Daoy (cell line): Measurements from ENCODE around the gene GADD45A. TPM values are rescaled to one million over a fixed set of nuclear protein-coding genes. Genes with fewer than 3 reads are reported as not detected.
"Not testable (repeated sequence)": the region's sequence is repeated elsewhere in the genome, so short reads cannot be mapped to it uniquely, and the experiment has no call there.

Source experiments
- DNase-seq: peaks from one replicate; pipeline ENCODE4 v3.0.0-alpha.2; 2015; ENCODE audit warnings: low read depth
- total RNA-seq: library from RNA; depleted of rRNA; stranded (reverse); fragments of >200 nt; shearing (Covaris generic); gene quantifications from 2 replicates; pipeline ENCODE4 v1.2.3, GENCODE V29; 2014; rRNA removed

GADD45A gene, protein sequence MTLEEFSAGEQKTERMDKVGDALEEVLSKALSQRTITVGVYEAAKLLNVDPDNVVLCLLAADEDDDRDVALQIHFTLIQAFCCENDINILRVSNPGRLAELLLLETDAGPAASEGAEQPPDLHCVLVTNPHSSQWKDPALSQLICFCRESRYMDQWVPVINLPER
- total RNA-seq, result 81.7 and 82.6 TPM in 2 replicates

GRCh38 chr1:67685067-67685557 lies at the start of gene GADD45A:
GADD45A (plus strand) TSS chr1:67685201; CDS start chr1:67685495, 294 bp downstream.
- DNase-seq, result peak; percentile 100

DNA sequence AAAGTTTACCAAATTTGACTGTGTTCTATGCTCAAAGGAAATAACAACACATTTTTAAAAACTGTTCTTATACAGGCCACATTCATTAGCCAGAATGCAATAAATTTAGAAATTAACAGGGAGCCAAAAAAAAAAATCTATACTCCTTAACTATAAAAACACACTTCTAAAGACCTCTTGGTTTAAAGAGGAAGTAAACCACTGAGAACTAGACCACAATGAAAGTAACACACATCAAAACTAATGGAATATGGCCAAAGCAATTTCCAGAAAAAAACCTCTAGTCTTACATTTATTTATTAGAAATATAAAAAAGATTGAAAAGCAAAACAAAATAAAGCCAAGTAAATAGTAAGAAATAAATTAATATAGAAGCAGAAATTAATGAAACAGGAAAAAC lies 48.9 kb upstream of the GADD45A start:
- no peak for DNase-seq

DNA sequence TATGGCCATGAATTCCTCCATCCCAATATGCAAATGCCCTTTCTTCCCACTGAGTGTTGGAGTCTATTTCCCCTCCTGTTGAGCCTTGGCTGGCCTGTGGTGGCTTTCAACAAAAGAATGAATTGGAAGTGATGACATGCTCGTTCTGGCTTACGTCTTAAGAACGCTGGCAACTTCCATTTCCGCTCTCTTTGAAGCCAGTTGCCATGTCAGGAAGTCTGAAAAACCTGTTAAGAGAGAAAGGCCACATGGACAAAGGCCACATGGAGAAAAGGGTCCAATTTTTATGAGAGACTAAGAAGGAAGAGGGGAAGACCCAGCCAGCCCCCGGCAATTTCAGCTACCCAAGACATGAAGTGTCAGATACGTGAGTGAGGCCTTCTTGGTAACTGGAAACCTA lies 45.6 kb upstream of the GADD45A start:
- no peak for DNase-seq

- no peak for DNase-seq
These were observed 42.4 kb upstream of the GADD45A start for GRCh38 chr1:67642629-67643028.

- no peak for DNase-seq
These were observed 40.4 kb upstream of the GADD45A start for GRCh38 chr1:67644566-67644965.

DNA sequence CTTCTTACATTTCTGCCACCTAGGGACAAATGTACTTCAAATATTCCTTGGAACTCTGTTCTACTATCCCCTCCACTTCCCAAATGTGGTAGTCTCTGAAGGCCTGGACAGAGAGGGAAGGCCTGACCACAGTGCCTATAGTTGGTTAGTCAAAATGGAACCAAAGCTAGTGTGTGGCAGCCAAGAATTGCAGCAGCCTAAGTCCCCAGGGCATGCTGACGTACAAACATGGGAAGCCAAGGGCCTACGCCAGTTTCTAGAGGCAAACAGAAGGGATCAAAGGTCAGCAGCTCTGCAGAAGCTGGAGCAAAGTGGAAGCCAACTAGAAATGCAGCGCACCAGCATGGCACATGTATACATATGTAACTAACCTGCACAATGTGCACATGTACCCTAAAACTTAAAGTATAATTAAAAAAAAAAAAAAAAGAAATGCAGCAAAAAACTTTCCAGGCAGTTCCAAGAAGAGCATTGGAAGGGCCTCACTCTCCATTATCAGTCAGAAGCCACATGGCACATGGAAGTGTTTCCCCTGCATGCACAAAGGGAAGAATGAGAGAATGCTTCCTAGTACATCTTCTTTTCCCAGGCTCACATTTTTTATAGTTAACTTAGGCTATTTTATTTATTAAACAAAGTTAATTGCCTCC lies 39.4 kb upstream of the GADD45A start:
- DNase-seq, result peak; percentile 48

GRCh38 chr1:67646145-67647035 lies 38.6 kb upstream of the GADD45A start:
- DNase-seq, result peak; percentile 66

DNA sequence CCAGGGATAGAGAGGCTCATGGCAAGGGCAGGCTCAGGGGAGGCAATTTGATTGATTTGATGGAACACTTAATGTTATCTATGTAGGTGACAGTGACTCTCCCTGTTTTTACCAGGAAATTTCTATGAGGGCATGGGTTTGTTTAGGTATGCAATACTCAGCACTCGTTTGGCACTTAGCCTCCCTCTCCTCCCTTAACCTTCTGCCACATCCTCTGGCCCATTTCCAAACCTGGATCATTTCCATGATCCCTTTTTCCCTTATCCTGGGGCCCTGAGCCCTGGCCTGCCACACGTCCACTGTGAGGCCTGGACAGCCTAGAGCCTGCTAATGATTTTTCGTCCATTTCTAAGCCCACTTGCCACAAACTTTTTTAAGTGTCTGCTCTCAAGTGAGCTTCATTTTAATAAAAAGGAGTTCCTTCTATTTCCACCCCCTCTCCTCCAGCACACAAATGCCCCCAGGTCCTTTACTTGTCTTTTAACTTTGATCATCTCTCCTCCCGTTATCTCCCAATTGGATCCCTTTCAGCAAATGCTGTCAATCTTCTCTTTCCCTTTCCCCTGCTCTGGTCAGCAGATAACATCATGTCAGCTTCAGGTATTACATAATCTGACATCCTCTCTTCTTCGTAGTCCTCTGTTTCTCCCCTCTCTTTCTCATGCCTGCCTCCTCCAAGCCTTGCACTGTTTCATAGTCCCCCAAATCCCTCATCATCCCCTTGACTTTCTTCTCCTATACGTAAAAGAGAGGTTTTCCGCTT lies 37.8 kb upstream of the GADD45A start:
- peak; percentile 78 for DNase-seq

GRCh38 chr1:67647814-67648358 lies 37.1 kb upstream of the GADD45A start:
- DNase-seq, result no peak

GRCh38 chr1:67648582-67649326 lies 36.2 kb upstream of the GADD45A start:
- no peak for DNase-seq

DNA sequence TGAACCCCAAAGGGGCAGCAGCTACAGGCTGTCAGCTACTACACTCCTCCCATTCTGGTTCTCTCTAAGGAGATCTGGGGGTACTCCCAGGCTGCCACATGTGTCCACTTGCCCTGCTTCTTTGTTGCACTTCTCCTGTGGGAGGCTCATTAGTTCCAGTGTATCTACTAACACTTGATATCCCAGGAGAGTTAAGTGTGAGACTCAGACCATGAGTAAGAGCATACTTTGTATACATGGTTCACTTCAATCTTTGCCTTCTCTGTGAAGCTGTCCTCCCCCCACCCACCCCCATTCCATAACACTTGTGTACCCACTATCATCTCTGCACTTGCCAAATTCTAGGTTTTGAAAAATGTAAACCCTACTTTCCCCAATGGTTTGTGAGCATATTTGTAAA lies 34.9 kb upstream of the GADD45A start:
- DNase-seq, result no peak

DNA sequence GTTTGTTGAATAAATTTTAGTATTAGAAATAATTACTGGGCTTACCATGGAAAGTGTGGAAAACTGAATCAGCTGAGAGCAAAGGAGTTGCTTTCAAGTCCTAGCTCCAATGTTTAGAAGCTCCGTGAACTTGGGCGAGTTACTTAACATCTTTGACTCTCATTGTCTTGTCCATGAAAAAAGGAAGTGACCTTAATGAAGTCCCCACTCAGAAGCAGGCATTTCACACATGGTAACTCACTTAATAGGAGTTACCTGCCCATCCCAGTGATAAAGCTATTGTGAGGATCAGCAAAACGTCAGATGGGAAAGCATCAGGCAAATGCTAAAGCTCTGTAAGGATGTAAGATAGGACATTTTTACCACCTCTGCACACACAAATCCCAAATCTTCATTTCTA lies 34.0 kb upstream of the GADD45A start:
- no peak for DNase-seq

DNA sequence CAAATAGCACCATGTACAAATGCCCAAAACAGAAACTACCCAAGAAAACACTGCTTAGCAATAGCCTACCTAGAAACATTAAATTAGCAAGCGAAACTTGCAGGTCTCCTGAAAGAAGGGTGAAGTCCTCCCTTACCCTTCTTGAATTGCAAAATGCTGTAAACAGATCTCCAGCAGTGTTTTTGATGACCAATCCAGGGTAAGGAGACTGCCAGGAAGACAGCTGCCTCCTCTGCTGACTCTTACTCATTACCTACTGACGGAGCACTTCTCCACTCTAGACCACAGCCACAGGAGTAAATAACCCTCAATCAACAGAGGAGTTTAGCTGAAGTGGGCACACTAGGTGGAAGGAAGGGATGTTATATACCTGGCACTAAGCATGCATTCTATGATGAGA lies 32.2 kb upstream of the GADD45A start:
- peak; percentile 68 for DNase-seq

GRCh38 chr1:67653304-67653703 lies 31.7 kb upstream of the GADD45A start:
- DNase-seq, result no peak

DNA sequence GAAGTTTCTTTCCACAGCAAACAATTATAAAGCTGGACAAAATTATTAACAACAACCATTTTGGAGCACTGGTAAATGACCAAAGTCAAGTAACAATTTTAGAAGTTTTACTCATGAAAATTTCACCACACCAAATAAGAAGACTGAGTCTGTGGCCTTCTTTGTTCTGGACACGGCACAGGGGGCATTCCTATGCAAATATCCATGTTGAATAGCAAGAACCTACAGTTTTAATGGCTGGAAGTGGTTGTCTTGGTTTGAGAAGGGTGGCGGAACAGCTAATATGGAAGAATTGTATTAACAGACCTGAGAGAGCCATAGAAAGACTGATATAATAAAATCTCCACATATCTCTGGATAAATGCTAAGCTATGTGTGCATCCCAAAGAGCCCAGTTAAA lies 29.4 kb upstream of the GADD45A start:
- DNase-seq, result no peak

GRCh38 chr1:67657152-67657551 lies 27.8 kb upstream of the GADD45A start:
- DNase-seq, result not testable (repeated sequence)

DNA sequence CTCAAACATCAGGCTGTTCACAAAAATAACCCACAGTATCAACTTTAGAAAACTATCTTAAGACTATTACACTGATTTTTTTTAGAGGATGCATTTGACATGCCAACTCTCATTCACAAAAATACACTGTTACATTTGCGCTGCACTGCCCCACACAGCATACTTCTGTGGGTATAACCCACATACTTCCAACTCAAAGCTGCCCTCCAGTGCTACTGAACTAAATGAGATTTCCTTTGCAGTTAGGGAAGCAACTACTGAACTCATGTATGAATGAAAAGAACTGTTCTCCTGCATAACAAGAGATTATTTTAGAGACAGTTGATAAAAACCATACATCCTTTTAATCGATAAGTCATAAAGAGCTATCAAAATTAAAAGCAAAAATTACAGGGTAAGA lies 25.8 kb upstream of the GADD45A start:
- no peak for DNase-seq

- no peak for DNase-seq
These were observed 22.1 kb upstream of the GADD45A start for GRCh38 chr1:67662884-67663283.

GRCh38 chr1:67664048-67664447 lies 21.0 kb upstream of the GADD45A start:
- DNase-seq, result no peak

DNA sequence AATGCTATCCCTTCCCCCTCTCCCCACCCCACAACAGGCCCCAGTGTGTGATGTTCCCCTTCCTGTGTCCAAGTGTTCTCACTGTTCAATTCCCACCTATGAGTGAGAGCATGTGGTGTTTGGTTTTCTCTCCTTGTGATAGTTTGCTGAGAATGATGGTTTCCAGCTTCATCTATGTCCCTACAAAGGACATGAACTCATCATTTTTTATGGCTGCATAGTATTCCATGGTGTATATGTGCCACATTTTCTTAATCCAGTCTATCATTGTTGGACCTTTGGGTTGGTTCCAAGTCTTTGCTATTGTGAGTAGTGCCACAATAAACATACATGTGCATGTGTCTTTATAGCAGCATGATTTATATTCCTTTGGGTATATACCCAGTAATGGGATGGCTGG lies 19.7 kb upstream of the GADD45A start:
- DNase-seq, result not testable (repeated sequence)

- DNase-seq, result no peak
These were observed 18.4 kb upstream of the GADD45A start for GRCh38 chr1:67666636-67667035.
